H9 (cell line): ENCODE data around the gene SLC24A4. TPM values are rescaled to one million over a fixed set of nuclear protein-coding genes. Genes with fewer than 3 reads are reported as not detected.

Experiments
- DNase-seq: peaks from one replicate; pipeline ENCODE4 v3.0.0-alpha.2; 2017
- H2AFZ ChIP-seq: one replicate; pipeline ENCODE4 v1.6.1; 2013; ENCODE audit warnings: mild to moderate bottlenecking, low read length, control low read depth, moderate library complexity
- H2AK5ac ChIP-seq: 2 replicates; pipeline ENCODE4 v1.6.1; 2013; ENCODE audit warnings: low read length, control low read depth, mixed read lengths; ENCODE audit not compliant: insufficient read length
- H2BK120ac ChIP-seq: one replicate; pipeline ENCODE4 v1.6.1; 2013; ENCODE audit warnings: low read depth, mild to moderate bottlenecking, low read length, control low read depth, inconsistent platforms; ENCODE audit not compliant: poor library complexity, severe bottlenecking
- H2BK12ac ChIP-seq: 2 replicates; pipeline ENCODE4 v1.6.1; 2013; ENCODE audit warnings: low read length, control low read depth, mixed read lengths, low read depth; ENCODE audit not compliant: insufficient read length
- H2BK15ac ChIP-seq: 2 replicates; pipeline ENCODE4 v1.6.1; 2013; ENCODE audit warnings: low read depth, low read length, control low read depth
- H2BK20ac ChIP-seq: one replicate; pipeline ENCODE4 v1.6.1; 2013; ENCODE audit warnings: low read depth, mild to moderate bottlenecking, low read length, control low read depth, inconsistent platforms; ENCODE audit not compliant: poor library complexity, severe bottlenecking
- H2BK5ac ChIP-seq: 2 replicates; pipeline ENCODE4 v1.6.1; 2013; ENCODE audit warnings: low read length, control low read depth, mixed read lengths; ENCODE audit not compliant: insufficient read length
- H3K14ac ChIP-seq: 2 replicates; pipeline ENCODE4 v1.6.1; 2013; ENCODE audit warnings: low read length, control low read depth; ENCODE audit not compliant: insufficient read depth
- H3K18ac ChIP-seq: 2 replicates; pipeline ENCODE4 v1.6.1; 2013; ENCODE audit warnings: low read depth, mild to moderate bottlenecking, mixed read lengths, low read length, control low read depth; ENCODE audit not compliant: insufficient read length
- H3K23ac ChIP-seq: 2 replicates; pipeline ENCODE4 v1.6.1; 2013; ENCODE audit warnings: low read length, control low read depth, mixed read lengths, low read depth; ENCODE audit not compliant: insufficient read length
- H3K23me2 ChIP-seq: 2 replicates; pipeline ENCODE4 v1.6.1; 2013; ENCODE audit warnings: low read depth, mild to moderate bottlenecking, mixed read lengths, low read length, control low read depth; ENCODE audit not compliant: insufficient read length, poor library complexity, severe bottlenecking
- H3K27ac ChIP-seq: 2 replicates; pipeline ENCODE4 v1.5.1; 2013; ENCODE audit warnings: low read length, control low read depth, mixed read lengths, low read depth; ENCODE audit not compliant: insufficient read length
- H3K27me3 ChIP-seq: 2 replicates; pipeline ENCODE4 v1.6.1; 2013; ENCODE audit warnings: low read length, control low read depth, inconsistent platforms; ENCODE audit not compliant: insufficient read depth
- H3K4ac ChIP-seq: 2 replicates; pipeline ENCODE4 v1.6.1; 2013; ENCODE audit warnings: low read depth, mild to moderate bottlenecking, control low read depth, inconsistent platforms, low read length, moderate library complexity
- H3K4me1 ChIP-seq: 2 replicates; pipeline ENCODE4 v1.6.1; 2013; ENCODE audit warnings: low read length, control low read depth, inconsistent platforms; ENCODE audit not compliant: insufficient read depth
- H3K4me2 ChIP-seq: 2 replicates; pipeline ENCODE4 v1.6.1; 2013; ENCODE audit warnings: low read length, control low read depth, mixed read lengths; ENCODE audit not compliant: insufficient read length, insufficient read depth
- H3K56ac ChIP-seq: 2 replicates; pipeline ENCODE4 v1.6.1; 2013; ENCODE audit warnings: low read depth, mild to moderate bottlenecking, mixed read lengths, low read length, control low read depth; ENCODE audit not compliant: insufficient read length
- H3K79me1 ChIP-seq: 2 replicates; pipeline ENCODE4 v1.6.1; 2013; ENCODE audit warnings: low read depth, mild to moderate bottlenecking, moderate library complexity, low read length, control low read depth, inconsistent platforms; ENCODE audit not compliant: insufficient read depth, poor library complexity, severe bottlenecking
- H3K79me2 ChIP-seq: 2 replicates; pipeline ENCODE4 v1.6.1; 2013; ENCODE audit warnings: low read length, control low read depth, inconsistent platforms; ENCODE audit not compliant: insufficient read depth
- H3K9ac ChIP-seq: 2 replicates; pipeline ENCODE4 v1.6.1; 2013; ENCODE audit warnings: low read length, control low read depth, mixed read lengths; ENCODE audit not compliant: insufficient read length; ENCODE audit errors: extremely low read depth
- H3K9me3 ChIP-seq: one replicate; pipeline ENCODE4 v1.6.1; 2013; ENCODE audit warnings: low read depth, low read length, inconsistent platforms; ENCODE audit not compliant: control insufficient read depth
- H3T11ph ChIP-seq: one replicate; pipeline ENCODE4 v1.6.1; 2013; ENCODE audit warnings: mild to moderate bottlenecking, low read length, control low read depth, inconsistent platforms
- H4K20me1 ChIP-seq: one replicate; pipeline ENCODE4 v1.6.1; 2013; ENCODE audit not compliant: control insufficient read depth, insufficient read length, insufficient read depth
- H4K5ac ChIP-seq: 2 replicates; pipeline ENCODE4 v1.6.1; 2013; ENCODE audit warnings: low read depth, mild to moderate bottlenecking, mixed read lengths, low read length, control low read depth; ENCODE audit not compliant: insufficient read length
- H4K8ac ChIP-seq: replicated peaks from 2 replicates; pipeline ENCODE4 v1.6.1; 2013; ENCODE audit warnings: low read length, control low read depth, mixed read lengths, low read depth; ENCODE audit not compliant: insufficient read length
- H4K91ac ChIP-seq: 2 replicates; pipeline ENCODE4 v1.6.1; 2013; ENCODE audit warnings: low read depth, mild to moderate bottlenecking, moderate library complexity, mixed read lengths, low read length, control low read depth; ENCODE audit not compliant: insufficient read length
- H3K27ac Mint-ChIP-seq, 3 experiments: 2 replicates in 2 of 3; 3 replicates in 1 of 3; pipeline ENCODE4 v1.8.0; 2020 to 2021; ENCODE audit warnings: mixed read lengths in 3 of 3, mild to moderate bottlenecking in 1 of 3, moderate library complexity in 1 of 3
- H3K27me3 Mint-ChIP-seq: 2 replicates; pipeline ENCODE4 v1.8.0; 2021; ENCODE audit warnings: low read depth, mild to moderate bottlenecking, moderate library complexity, mixed read lengths
- H3K36me3 Mint-ChIP-seq, 3 experiments: 2 replicates in 2 of 3; 3 replicates in 1 of 3; pipeline ENCODE4 v1.8.0; 2020 to 2021; ENCODE audit warnings: low read depth in 3 of 3, mixed read lengths in 3 of 3; ENCODE audit not compliant: insufficient read depth in 1 of 3
- H3K4me1 Mint-ChIP-seq, 2 experiments: 2 replicates each; pipeline ENCODE4 v1.8.0; 2020; ENCODE audit warnings: mixed read lengths in 2 of 2
- H3K4me3 Mint-ChIP-seq, 2 experiments: 2 replicates in 1 of 2; 3 replicates in 1 of 2; pipeline ENCODE4 v1.8.0; 2020 to 2021; ENCODE audit warnings: mild to moderate bottlenecking in 2 of 2, mixed read lengths in 2 of 2, moderate library complexity in 1 of 2
- H3K9me3 Mint-ChIP-seq, 2 experiments: 2 replicates in 1 of 2; 3 replicates in 1 of 2; pipeline ENCODE4 v1.8.0; 2020; ENCODE audit warnings: mild to moderate bottlenecking in 2 of 2, mixed read lengths in 2 of 2, moderate library complexity in 1 of 2
- WGBS: extraction: QIAGEN DNeasy Blood & Tissue Kit; methylation state at CpG from one replicate; pipeline ENCODE4 v1.1.7; 2013; ENCODE audit warnings: missing lambda C conversion rate, low lambda C conversion rate, mixed read lengths; ENCODE audit not compliant: insufficient read length; ENCODE audit errors: extremely low coverage; 5-methylcytosine and 5-hydroxymethylcytosine counted together
- total RNA-seq: library from RNA; stranded (reverse); gene quantifications from 2 replicates; pipeline ENCODE4 v1.2.1, GENCODE V29; 2021
- TF ChIP-seq, protein P1 (sequence below): fragments of 200-600 bp; sonication (generic); conservative IDR thresholded peaks from 3 replicates; pipeline ENCODE4 v1.8.0; 2021; ENCODE audit warnings: antibody characterized with exemption, mild to moderate bottlenecking

The SLC24A4 gene
- total RNA-seq, 1 experiment from 2014 or later, result 0.24 TPM

GRCh38 chr14:92294506-92294905, 28.5 kb upstream of the SLC24A4 start:
- Histone ChIP-seq H3K9ac (no peak overlapping the region), H3K23me2 (no peaks in the 10 kb centered on the region), H2BK12ac (no peak overlapping the region), H3K27ac (no peak overlapping the region), H3K23ac (no peak overlapping the region), H4K8ac (no peak overlapping the region), H2BK20ac (no peak overlapping the region), H3K4me1 (no peaks in the 10 kb centered on the region), H3K4me2 (no peak overlapping the region), H3T11ph (no peak overlapping the region), H2AFZ (no peak overlapping the region), H2BK5ac (no peak overlapping the region), H4K5ac (no peak overlapping the region), H3K14ac (no peak overlapping the region), H4K20me1 (no peaks in the 10 kb centered on the region), H3K79me1 (no peaks in the 10 kb centered on the region), H2BK120ac (no peak overlapping the region), H3K4ac (no peak overlapping the region), H3K79me2 (no peaks in the 10 kb centered on the region), H3K18ac (no peak overlapping the region), H3K56ac (no peak overlapping the region), H2AK5ac (no peak overlapping the region), H4K91ac (no peak overlapping the region), H2BK15ac (no peak overlapping the region), H3K27me3 (no peaks in the 10 kb centered on the region), H3K9me3 (no peaks in the 10 kb centered on the region)
- DNase-seq, result no peak
- WGBS, result no CpG with 5 or more reads among the region's 2 CpGs
- H3K27ac Mint-ChIP-seq, result no peak overlapping the region
- TF ChIP-seq, protein P1, sequence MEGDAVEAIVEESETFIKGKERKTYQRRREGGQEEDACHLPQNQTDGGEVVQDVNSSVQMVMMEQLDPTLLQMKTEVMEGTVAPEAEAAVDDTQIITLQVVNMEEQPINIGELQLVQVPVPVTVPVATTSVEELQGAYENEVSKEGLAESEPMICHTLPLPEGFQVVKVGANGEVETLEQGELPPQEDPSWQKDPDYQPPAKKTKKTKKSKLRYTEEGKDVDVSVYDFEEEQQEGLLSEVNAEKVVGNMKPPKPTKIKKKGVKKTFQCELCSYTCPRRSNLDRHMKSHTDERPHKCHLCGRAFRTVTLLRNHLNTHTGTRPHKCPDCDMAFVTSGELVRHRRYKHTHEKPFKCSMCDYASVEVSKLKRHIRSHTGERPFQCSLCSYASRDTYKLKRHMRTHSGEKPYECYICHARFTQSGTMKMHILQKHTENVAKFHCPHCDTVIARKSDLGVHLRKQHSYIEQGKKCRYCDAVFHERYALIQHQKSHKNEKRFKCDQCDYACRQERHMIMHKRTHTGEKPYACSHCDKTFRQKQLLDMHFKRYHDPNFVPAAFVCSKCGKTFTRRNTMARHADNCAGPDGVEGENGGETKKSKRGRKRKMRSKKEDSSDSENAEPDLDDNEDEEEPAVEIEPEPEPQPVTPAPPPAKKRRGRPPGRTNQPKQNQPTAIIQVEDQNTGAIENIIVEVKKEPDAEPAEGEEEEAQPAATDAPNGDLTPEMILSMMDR, result no peak
- no peak overlapping the region for H3K4me3 Mint-ChIP-seq
- H3K9me3 Mint-ChIP-seq, result no peaks in the 10 kb centered on the region; a peak in 1 of 5 replicates
- H3K36me3 Mint-ChIP-seq, result no peaks in the 10 kb centered on the region
- no peaks in the 10 kb centered on the region for H3K4me1 Mint-ChIP-seq
- H3K27me3 Mint-ChIP-seq, result peaks cover 25% of the 10 kb centered on the region
